Measurements from ENCODE around the gene ANGEL2. TPM values are rescaled to one million over a fixed set of nuclear protein-coding genes. Genes with fewer than 3 reads are reported as not detected.
"Not testable (repeated sequence)": the region's sequence is repeated elsewhere in the genome, so short reads cannot be mapped to it uniquely, and the experiment has no call there.

Gene ANGEL2
- total RNA-seq, 1 donor from 2014 or later: 16.0 TPM

- no peak for ATAC-seq
Measured at GRCh38 chr1:212975111-212975918, 40.4 kb downstream of the ANGEL2 start.

DNA sequence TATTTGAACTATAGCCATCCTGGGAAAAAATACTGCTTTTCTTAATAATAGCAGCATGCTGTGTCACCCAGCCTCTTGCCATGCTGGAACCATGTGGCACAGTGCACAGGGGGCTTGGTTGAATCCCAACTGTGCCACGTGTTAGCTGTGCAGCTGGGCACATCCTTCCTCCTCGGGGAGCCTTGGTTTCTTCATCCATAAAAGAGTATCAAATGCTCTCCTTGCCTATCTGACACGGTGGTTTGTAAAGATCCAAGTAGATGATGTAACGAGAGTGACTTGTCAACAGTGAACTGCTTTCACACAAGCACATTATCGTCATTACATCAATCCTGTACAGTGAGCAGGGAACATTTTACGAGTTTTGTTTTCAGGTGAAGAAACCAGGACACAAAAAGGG is 41.0 kb downstream of the ANGEL2 start:
- no peak for ATAC-seq

- no peak for ATAC-seq
Measured at GRCh38 chr1:212973899-212974298, 41.8 kb downstream of the ANGEL2 start.

DNA sequence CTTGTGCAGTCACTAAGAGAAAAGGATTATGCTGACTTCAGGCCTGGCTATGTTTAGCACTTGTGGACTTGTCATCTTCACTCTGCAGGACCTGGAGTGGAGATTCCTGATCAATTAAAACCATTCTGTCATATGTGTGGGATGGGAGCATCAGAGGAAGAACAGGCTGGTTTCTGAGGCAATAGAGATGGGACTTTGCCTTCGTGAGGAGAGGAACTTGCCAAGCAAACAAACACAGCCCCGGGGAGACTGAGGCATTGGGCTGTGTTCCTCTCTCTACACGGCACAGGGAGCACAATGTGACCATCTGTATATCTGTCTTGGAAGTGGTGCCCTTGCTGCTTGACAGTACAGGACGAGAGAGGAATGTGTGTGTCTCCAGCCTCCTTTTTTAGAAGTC is 42.2 kb downstream of the ANGEL2 start:
- ATAC-seq: no peak

GRCh38 chr1:212971312-212971711 is 44.4 kb downstream of the ANGEL2 start:
- ATAC-seq: no peak

DNA sequence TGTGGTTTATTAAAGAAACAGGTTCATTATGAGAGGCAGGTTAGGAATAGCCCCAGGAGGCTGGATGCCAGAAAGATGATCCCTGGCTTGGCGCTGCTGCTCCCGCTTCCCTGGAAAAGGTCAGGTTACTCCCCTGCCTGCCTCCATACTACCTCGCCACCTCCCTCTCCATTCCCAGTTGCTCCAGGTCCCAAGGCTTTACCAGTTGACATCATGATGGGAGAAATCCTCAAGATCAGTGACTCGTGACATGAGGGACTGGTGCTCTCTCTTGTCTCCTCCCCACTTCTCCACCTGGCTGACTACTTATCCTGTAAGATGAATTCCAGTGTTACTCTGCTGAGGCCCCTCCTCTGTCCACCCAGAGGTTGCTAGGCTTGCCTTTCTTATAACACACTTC is 45.6 kb downstream of the ANGEL2 start:
- no peak for ATAC-seq

DNA sequence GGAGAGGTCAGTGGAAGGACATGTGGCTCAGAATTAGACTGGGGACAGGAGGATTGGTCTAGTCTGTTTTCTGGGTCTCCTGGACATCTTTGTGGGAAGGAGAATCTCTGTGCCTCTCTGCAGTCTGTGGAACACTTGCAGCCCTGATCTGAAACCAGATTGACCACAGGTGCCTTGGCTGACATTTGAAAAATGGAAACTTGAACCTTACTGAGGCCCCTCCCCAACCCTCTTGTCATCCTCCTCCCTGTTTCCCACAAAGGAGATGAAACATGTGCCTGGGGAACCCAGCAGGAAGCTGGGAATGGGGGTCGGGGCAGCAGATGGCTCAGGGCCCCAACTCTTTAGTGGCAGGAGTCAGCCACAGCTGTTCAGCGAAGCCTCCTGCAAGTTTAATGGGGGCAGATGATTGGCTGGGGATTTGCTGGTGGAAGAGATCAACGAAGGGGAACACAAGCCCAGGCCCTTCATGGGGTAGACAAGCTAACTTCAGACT is 47.3 kb downstream of the ANGEL2 start:
- ATAC-seq: no peak

DNA sequence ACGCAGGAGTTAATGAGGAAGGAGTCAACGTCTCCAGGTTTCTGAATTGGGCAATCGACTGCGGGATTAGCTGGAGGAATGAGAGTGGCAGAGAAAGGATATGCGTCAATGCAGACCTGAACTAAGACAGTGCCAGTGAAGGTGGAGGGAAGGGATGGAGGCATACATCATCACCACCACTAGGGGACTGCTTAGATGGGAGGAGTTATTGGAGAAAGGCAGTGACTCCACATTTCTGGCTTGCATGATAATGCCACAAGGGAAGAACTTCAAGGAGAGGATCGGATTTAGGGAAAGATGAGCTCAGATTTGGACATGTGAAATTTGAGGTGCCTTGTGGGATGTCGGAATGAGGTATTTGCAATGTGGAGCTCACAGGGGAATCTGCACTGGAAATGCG is 47.9 kb downstream of the ANGEL2 start:
- peak; percentile 75 for ATAC-seq

DNA sequence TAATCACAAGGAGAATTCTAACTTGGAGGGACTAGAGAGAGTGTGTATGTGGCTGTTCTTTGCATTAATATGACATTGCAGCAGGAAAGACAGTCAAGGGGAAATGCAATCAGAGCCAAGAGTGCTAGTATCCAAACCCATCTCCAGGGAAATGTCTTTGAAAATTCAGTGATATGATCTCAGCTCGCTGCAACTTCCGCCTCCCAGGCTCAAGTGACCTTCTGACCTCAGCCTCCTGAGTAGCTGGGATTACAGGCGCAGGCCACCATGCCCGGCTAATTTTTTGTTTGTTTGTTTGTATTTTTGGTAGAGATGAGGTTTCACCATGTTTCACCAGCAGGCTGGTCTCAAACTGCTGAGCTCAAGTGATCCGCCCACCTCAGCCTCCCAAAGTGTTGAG is 49.1 kb downstream of the ANGEL2 start:
- no peak for ATAC-seq

GRCh38 chr1:212964993-212965392 is 50.7 kb downstream of the ANGEL2 start:
- not testable (repeated sequence) for ATAC-seq

GRCh38 chr1:212964102-212964501 is 51.6 kb downstream of the ANGEL2 start:
- ATAC-seq: no peak

- no peak for ATAC-seq
Measured at GRCh38 chr1:212962509-212962908, 53.2 kb downstream of the ANGEL2 start.

GRCh38 chr1:212960932-212961331 is 54.7 kb downstream of the ANGEL2 start:
- ATAC-seq: no peak

GRCh38 chr1:212959266-212960220 is 56.1 kb downstream of the ANGEL2 start:
- no peak for ATAC-seq

DNA sequence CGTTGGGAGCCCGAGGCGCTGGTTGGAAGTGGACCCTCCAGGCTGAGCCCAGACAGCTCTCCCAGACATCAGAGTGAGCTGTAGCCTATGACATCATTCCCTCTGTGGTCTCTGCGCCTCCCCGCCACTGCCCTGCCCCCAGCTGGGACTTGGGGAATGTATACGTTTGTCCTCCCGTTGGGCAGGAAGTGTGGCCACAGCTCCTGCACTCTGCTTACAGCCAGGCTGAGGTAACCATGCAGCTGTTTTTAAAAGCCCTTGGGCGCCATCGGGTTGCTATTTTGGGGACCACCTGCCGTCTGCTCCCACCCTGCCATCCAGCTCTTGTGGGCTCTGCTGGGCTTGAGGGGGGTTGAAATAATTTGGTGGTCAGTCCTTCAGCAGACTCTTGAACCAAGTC is 57.5 kb downstream of the ANGEL2 start:
- no peak for ATAC-seq

GRCh38 chr1:212957546-212957945 is 58.1 kb downstream of the ANGEL2 start:
- no peak for ATAC-seq

- ATAC-seq: no peak
Measured at GRCh38 chr1:212955961-212956620, 59.6 kb downstream of the ANGEL2 start.

DNA sequence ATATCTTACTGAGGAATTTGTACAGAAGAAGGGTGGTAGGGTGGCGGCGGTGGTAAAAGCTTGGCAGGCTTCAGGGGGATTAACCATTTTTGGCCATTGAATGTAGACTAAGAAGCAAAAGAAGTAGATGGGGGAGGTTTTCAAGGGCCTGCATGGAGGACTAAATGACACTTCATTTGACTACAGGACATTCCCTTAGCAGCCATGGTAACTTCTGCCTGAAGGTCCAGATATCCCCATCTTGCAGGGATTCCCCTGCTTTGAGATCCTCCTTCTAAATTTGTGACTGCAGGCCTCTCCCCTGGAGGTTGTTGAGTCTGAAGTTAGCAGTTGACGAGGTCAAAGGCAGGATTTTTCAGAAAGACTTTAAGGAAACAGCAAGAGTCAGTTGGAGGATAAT is 60.6 kb downstream of the ANGEL2 start:
- ATAC-seq: no peak

DNA sequence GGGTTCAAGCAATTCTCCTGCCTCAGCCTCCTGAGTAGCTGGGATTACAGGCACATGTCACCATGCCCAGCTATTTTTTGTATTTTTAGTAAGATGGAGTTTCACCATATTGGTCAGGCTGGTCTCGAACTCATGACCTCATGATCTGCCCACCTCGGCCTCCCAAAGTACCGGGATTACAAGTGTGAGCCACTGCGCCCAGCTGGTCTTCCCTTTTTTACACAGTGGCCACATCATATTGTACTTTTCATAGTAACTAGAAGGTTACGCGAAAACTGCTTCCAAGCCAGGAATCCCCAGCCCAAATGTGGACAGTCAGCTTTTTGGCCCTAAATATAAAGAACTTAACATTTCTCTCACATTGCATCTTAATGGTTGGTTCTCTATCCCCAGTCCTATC is 61.2 kb downstream of the ANGEL2 start:
- no peak for ATAC-seq

- ATAC-seq: no peak
Measured at GRCh38 chr1:212953321-212953720, 62.3 kb downstream of the ANGEL2 start.

DNA sequence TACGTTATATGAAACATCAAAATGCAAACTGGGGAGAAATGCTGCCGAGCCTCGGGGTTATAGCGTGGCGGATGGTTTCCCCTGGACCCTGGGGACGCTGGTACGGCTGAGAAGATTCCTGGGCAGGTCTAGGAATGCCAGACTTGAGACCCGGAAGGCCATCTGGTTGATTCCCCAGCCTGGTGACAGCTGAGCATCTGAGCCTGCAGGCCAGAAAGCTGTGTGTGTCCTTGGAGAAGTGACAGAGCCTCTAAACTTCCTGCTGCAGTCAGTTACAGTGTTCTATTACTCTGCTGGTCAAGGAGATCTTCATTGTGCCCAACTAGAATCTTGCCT is 63.1 kb downstream of the ANGEL2 start:
- ATAC-seq: no peak

DNA sequence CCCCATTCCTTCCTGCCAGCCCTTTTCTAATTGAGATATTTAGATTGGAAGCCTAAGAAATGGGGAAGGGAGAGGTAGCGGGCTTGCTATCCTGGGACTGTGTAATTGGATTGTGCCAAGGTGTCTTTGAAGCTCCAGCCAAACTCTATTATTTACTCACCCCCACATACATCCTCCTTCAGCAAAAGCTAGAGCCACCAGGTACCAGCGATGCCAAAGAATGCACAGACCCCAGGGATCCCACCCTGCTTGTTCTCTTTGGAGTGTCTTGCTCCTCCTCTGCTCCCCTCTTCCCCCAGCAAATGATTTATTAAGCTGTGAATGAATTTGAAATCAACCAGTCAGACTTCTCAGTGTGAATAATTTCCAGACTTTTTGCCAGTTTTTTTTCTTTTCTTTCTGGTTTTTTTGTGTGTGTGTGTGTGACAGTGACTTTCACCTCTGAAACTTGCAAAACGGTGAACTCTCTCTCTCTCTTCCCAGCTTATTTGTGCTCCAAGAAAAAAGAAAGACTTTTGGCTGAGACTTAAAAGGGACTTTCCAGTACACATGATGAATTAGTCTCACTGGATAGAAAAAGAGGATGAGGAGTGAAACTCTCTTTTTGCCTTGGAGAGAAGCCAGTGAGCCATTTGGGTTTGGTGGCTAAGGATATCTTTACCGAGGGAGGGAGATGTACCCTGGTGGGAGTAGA is 63.6 kb downstream of the ANGEL2 start:
- ATAC-seq: no peak
